ENCODE results near the gene DCLK2. TPM values are rescaled to one million over a fixed set of nuclear protein-coding genes. Genes with fewer than 3 reads are reported as not detected.

DCLK2 gene
- total RNA-seq, 6 donors from 2014 or later = 2.1 to 16.8 (median 3.3) TPM

GRCh38 chr4:150136481-150136880, 58.2 kb downstream of the DCLK2 start:
- Histone ChIP-seq H3K36me3 (no peaks in the 10 kb centered on the region), H3K4me3 (no peak overlapping the region), H3K27me3 (no peaks in the 10 kb centered on the region), H3K27ac (no peak overlapping the region), H3K9me3 (no peaks in the 10 kb centered on the region), H3K4me1 (no peaks in the 10 kb centered on the region)
- TF ChIP-seq POLR2AphosphoS5 (IDR thresholded peaks at IDR 0.05) (no peak), CTCF (IDR thresholded peaks at IDR 0.05) (no peak), POLR2A (IDR thresholded peaks at IDR 0.05) (no peak), EP300 (IDR thresholded peaks at IDR 0.05) (no peak)
- DNase-seq (no peak), ATAC-seq (ENCODE audit: low FRiP score in 2 of 2) (no peak)

- Histone ChIP-seq H3K4me1 (no peaks in the 10 kb centered on the region), H3K4me3 (no peak overlapping the region), H3K9me3 (no peaks in the 10 kb centered on the region), H3K27ac (no peak overlapping the region), H3K36me3 (no peaks in the 10 kb centered on the region), H3K27me3 (no peaks in the 10 kb centered on the region)
- WGBS, 2 donors = 80 to 88% methylated on average over 4 of the region's 4 CpGs
- DNase-seq (no peak), ATAC-seq (ENCODE audit: low FRiP score in 2 of 2) (no peak)
- no peak for TF ChIP-seq POLR2A (IDR thresholded peaks at IDR 0.05)
- TF ChIP-seq EP300 (IDR thresholded peaks at IDR 0.05) = no peak
Measured at GRCh38 chr4:150139297-150139865, 61.1 kb downstream of the DCLK2 start.

GRCh38 chr4:150140774-150141400, 62.6 kb downstream of the DCLK2 start:
- TF ChIP-seq POLR2A (IDR thresholded peaks at IDR 0.05) = no peak
- TF ChIP-seq EP300 (IDR thresholded peaks at IDR 0.05) = no peak
- no peak for TF ChIP-seq CTCF (IDR thresholded peaks at IDR 0.05)
- no peak for TF ChIP-seq POLR2AphosphoS5 (IDR thresholded peaks at IDR 0.05)
- no peaks in the 10 kb centered on the region for H3K27me3 ChIP-seq
- ATAC-seq (ENCODE audit: low FRiP score in 2 of 2) (peak in 1 of 2 donors; percentile 21), DNase-seq (no peak)
- H3K4me3 ChIP-seq = no peak overlapping the region
- H3K9me3 ChIP-seq = no peaks in the 10 kb centered on the region
- whole genome bisulfite sequencing, 2 donors = 70 to 75% methylated on average over 5 of the region's 5 CpGs
- H3K36me3 ChIP-seq = no peaks in the 10 kb centered on the region
- peaks cover 0 to 5% (median 0%) of the 10 kb centered on the region in 4 donors for H3K4me1 ChIP-seq
- H3K27ac ChIP-seq = no peak overlapping the region

- DNase-seq = no peak
- 90 to 95% methylated on average over 2 of the region's 2 CpGs for WGBS, 2 donors
- TF ChIP-seq POLR2A (IDR thresholded peaks at IDR 0.05) (no peak), EP300 (IDR thresholded peaks at IDR 0.05) (no peak), CTCF (IDR thresholded peaks at IDR 0.05) (no peak), POLR2AphosphoS5 (IDR thresholded peaks at IDR 0.05) (no peak)
- no peak overlapping the region for H3K4me3 ChIP-seq
- no peaks in the 10 kb centered on the region for H3K27me3 ChIP-seq
- no peak for ATAC-seq (ENCODE audit: low FRiP score in 2 of 2)
- peaks cover 0 to 8% (median 0%) of the 10 kb centered on the region in 4 donors for H3K4me1 ChIP-seq
- H3K27ac ChIP-seq = no peak overlapping the region
- no peaks in the 10 kb centered on the region for H3K36me3 ChIP-seq
- no peaks in the 10 kb centered on the region for H3K9me3 ChIP-seq
Measured at GRCh38 chr4:150141756-150142155, 63.5 kb downstream of the DCLK2 start.

GRCh38 chr4:150142831-150143230, 64.6 kb downstream of the DCLK2 start:
- TF ChIP-seq POLR2A (IDR thresholded peaks at IDR 0.05) = no peak
- no peak for TF ChIP-seq CTCF (IDR thresholded peaks at IDR 0.05)
- TF ChIP-seq EP300 (IDR thresholded peaks at IDR 0.05) = no peak
- no peak for TF ChIP-seq POLR2AphosphoS5 (IDR thresholded peaks at IDR 0.05)
- 58 to 100% methylated on average over 1 of the region's 1 CpG for WGBS, 2 donors

More at GRCh38 chr4:150142831-150143230, 64.6 kb downstream of the DCLK2 start:
- Histone ChIP-seq H3K36me3 (no peaks in the 10 kb centered on the region), H3K9me3 (no peaks in the 10 kb centered on the region), H3K27me3 (no peaks in the 10 kb centered on the region), H3K4me1 (peaks cover 0 to 8% (median 0%) of the 10 kb centered on the region in 4 donors), H3K4me3 (no peak overlapping the region), H3K27ac (no peak overlapping the region)
- DNase-seq (no peak), ATAC-seq (ENCODE audit: low FRiP score in 2 of 2) (no peak)

Measured in upper lobe of left lung (tissue), 6 donors.